ENCODE measurements around the gene IL17REL.

Gene IL17REL

GRCh38 chr22:50046019-50046415 is 33.5 kb upstream of the IL17REL start:
- DNase-seq (ENCODE audit: low spot score) = no peak

DNA sequence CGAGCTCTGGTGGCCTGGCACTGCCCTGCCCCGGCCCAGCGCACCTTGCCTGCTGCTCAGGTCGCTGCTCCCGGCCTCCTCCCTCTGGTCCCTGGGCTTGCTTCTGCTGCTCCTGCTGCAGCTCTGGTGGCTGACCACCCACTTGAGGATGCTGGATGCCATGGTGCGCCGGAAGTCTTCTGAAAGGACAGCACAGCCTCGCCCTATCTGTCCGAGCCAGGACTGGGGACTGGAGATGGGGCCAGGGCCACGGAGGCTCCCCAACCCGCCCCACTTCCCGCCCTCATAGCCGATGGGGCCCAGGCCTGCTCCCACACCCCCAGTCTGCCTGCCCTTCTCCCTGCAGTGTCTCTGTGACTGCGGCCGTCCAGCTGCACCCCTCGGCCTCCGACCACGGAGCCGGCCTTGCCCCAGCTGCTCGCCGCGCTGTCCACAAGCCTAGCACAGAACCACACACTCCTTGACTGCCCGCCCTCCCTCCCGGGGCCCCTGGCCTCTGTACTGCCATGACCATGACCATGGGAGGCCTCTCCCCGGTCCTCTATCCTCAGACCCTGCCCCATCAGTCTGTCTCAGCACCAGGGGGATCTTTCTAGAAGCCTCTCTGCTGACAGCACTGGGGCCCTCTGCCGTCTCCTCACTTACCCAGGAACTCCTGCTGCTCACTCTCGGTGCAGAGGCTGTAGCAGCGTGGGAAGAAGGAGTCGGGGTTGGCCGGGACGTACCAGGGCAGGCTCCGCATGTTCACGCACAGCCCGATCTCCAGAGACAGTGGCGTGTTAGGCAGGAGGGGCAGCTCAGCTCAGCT is 32.9 kb upstream of the IL17REL start:
- DNase-seq (ENCODE audit: low spot score) = no peak

DNA sequence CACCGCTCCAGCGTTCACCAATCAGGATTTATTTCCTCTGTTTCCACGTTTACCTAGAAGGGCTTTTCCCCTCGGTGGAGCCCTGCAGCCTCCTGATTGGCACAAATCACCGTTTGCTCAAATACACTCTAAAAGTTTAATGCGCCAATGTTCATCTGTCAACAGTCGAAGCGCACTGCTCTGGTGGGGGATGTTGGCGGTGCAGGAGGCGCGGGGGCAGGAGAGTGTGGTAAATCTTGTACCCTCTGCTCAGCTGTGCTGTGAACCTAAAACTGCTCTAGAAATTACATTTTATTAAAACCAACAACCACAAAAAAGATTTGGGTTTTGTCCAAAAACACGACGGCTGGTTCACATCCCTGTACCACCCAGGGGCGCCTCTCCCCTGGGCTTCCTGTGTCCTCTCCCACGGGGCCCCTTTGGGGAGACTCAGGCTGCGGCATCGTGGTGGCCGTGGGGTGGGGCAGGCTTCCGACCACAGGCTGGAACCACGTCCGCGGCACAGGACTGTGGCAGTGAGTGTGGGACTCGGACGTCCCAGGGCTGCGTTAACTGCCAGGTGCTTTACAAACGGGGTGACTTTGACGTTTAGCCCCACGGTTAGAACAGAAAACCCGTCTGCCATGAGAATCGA is 32.0 kb upstream of the IL17REL start:
- DNase-seq (ENCODE audit: low spot score) = no peak

DNA sequence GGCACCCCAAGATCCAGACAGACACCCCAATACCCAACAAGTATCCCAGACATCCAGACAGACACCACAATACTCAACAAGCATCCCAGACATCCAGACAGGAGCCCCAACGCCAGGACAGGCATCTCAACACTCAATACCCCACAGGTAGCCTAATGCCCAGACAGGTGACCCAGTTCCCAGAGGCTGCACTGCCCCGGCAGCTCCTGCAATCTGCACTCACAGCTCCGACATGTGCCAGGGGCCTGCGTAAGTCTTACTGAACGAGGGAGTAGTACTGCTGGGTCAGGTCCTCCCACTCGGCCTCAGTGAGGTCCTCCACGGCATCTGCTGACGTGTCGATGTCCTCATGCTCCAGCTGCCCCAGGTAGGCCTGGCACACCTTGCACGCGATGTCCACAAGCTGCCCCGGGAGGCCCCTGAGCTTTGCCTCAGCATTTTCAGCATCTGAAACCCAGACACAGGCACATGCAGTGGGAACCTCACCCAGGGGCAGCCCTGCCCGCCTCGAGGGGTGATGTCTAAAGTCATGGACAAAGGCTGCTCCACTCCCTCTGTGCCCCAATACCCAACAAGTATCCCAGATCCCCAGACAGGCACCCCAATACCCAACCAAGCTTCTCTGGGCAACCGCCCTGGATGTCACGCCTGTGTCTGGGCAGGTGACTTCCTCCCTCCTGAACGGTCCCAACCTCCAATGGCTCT is 28.9 kb upstream of the IL17REL start:
- no peak for DNase-seq (ENCODE audit: low spot score)

GRCh38 chr22:50040717-50041116 is 28.2 kb upstream of the IL17REL start:
- DNase-seq (ENCODE audit: low spot score) = no peak

DNA sequence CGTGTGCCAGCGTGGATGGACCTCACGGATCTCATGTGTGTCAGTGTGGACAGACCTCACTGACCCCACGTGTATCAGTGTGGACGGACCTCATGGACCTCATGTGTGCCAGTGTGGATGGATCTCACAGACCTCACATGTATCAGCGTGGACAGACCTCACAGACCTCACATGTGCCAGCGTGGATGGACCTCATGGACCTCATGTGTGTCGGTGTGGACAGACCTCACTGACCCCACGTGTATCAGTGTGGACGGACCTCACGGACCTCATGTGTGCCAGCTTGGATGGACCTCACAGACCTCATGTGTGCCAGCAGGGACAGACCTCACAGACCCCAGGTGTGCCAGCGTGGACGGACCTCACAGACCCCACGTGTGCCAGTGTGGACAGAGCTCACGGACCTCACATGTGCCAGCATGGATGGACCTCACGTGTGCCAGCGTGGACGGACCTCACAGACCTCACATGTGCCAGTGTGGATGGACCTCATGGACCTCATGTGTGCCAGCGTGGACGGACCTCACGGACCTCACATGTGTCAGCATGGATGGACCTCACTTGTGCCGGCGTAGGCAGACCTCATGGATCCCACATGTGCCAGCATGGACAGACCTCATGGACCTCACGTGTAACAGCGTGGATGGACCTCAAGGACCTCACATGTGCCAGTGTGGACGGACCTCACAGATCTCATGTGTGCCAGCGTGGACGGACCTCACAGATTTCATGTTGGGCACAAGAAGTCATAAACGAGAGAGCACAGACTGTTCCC is 27.3 kb upstream of the IL17REL start:
- DNase-seq (ENCODE audit: low spot score) = no peak

DNA sequence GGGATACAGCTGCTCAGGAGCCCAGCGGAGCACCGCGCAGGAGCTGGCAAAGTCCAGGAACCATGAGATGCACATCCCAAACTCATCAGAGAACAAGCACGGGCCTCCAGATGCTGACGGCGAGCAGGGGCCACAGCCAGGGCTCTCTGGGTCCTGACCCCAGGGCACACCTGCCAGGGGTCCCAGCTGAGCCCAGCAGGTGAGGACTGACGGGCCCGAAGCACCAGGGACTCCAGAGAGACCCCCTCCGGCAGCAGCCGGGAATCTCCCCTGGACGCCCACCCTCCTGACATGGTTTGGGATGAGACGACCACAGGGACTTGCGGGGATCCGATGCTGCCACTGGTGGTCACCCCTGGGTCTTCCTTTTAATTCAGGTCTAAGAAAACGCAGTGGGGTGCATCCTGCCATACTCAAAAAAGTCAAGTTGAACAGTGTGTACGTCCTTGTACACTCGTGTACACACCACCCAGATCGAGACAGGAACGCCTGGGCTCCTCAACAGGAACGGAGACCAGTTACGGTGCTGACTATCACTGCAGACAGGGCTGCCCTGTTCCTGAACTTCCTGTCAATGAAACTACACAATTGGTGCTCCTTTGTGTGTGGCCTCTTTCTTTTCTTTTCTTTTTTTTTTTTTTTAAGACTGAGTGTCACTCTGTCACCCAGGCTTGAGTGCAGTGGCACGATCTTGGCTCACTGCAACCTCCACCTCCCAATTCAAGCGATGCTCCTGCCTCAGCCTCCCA is 23.6 kb upstream of the IL17REL start:
- DNase-seq (ENCODE audit: low spot score) = no peak

DNA sequence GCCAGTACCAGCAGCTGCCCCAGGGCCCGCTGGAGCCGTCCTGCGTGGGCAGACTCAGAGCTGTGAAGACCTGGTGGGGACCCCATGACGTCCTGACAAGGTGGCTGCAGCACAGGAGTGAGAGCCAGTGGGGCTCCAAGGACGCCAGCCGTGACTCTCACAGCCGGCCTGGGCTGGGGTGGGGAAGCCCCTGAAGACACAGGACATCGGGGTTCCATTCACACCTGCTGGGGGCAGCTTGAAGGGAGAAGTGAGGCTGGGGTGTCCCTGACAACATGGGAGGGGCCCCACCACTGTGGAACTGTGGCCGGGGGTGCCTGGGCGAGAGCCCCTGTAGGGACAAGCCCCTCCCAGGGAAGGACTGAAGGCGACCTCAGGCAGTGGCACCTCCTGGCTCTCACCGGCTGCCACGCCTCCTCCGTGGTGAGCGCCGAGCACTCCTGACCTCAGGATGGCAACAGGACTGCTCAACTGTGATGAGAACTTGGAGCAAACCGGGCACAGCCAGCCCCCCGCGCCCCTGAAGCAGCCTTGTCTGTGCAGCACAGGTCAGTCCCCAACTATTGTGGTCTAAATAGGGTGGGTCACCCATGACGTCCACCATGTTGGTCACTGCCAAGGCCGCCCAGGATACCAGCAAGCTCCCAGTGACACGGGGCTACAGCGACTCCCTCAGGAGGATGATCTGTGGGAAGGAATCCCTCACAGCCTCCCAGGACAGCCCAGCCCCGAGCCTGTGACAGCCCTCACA is 22.7 kb upstream of the IL17REL start:
- DNase-seq (ENCODE audit: low spot score) = no peak

DNA sequence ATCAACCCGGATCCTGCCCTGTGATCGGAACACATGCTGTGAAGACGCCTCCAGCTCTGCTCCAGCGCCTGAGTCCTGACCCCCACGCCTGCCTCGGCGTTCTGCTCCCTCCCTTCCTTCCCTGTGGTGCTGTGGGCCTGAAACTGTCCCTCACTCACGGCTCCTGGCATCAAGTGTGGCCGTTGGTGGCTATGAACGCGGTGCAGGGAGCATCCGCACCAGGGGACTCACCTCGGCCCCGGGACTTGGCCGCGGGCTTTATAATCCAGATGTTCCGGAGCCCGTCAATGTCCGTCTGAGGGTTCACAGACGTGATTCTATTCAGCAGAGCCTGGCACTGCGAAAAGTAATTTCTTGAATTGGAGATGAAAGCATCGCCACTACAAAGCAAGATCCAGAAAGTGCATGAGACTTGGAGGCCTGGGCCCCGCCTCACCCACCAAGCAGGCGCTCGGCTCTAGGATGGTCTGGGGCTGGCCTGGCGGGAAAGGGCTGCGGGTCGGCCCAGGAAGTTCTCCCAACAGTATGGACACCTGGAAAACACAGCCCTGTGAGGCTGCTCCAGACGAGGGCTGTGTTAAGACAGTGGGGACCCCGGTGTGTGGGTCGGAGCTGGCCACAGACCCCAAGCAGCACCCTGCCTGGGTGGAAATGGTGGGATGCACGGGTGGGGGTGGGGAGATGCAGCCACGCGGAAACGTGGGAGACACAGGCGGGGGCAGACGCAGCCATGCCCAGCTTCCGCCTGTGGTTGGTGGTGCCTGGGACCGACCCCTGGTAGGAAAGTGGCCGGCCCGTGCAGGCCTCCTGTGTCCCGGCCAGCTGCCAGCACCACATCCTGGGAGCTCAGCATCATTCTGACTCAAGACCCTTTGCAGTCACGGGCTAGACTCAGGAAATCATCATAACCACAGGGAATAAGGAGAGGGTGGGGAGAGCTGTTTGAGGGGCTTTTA is 21.8 kb upstream of the IL17REL start:
- no peak for DNase-seq (ENCODE audit: low spot score)

DNA sequence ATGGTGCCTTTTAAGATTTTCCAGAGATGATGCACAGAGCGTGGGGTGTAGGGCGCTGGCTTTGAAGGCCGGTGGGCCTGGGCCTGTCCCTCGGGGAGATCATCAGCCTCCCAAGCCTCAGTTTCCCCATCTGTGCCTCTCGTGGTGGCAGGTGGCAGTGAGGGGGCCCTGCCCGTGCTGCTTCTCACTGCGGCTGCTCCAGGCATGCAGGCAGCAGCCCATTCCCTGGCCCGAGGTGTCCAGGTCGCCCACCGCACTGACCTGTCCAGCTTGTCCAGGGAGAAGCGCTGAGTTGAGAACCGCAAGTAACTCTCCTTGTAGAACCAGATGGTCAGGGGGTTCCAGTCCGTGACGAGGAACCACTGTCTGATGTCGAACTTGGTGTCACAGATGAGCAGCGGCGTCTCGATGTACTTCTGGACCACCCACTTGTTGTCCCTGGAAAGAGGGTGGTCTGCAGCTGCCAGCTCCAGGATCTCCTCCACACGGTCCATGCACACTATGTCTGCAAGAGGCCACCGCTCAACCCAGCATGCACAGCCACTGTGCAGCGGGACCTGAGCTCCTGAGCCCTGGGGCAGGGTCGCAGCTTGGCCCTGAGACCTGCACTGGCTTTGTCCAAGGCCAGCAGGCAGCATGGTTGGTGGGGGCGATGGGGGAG is 20.5 kb upstream of the IL17REL start:
- DNase-seq (ENCODE audit: low spot score) = no peak

GRCh38 chr22:50032109-50032871 is 19.7 kb upstream of the IL17REL start:
- no peak for DNase-seq (ENCODE audit: low spot score)

GRCh38 chr22:50031189-50032091 is 18.9 kb upstream of the IL17REL start:
- no peak for DNase-seq (ENCODE audit: low spot score)

DNA sequence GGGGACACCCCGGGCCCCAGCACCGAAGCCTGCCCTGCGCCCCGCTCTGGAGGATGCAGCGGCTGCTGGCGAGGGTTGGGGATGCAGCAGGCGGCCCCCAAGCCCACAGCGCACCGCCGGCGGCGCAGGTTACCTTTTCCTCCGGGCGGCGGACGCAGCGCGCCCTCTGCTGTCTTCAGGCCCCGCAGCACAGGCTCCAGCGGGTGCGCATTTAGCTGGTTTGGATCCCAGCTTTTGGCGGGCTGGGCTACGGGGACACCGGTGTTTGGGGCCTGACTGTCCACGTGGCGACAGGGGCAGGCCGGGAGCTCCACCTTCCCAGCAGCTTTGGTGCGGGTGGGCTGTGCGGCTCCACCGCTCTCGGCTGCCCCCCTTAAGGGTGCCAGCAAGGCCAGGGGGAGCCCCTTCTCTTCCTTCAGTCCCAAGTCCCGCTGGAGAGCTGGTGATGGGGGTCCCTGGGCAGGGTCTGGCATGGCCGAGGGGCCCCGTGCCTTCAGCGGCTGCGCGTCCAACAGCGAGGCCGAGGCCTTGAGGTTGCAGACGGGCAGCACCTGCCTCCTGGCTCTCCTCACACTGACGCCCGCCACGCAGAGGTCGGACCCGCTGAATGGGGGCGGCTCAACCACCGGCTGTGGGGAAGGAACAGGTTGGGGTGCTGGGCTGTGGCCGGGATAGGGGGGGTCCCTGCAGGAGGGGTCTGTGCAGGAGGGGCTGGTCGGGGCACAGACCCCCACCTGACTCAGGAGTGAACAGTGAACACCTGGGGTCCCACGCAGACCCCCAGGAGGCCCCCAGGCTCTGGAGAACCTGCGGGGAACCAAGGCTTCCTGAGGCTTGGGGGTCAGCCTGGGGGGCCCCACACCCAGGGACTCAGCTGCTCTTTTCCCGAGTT is 18.0 kb upstream of the IL17REL start:
- peak; percentile 92 for DNase-seq (ENCODE audit: low spot score)

DNA sequence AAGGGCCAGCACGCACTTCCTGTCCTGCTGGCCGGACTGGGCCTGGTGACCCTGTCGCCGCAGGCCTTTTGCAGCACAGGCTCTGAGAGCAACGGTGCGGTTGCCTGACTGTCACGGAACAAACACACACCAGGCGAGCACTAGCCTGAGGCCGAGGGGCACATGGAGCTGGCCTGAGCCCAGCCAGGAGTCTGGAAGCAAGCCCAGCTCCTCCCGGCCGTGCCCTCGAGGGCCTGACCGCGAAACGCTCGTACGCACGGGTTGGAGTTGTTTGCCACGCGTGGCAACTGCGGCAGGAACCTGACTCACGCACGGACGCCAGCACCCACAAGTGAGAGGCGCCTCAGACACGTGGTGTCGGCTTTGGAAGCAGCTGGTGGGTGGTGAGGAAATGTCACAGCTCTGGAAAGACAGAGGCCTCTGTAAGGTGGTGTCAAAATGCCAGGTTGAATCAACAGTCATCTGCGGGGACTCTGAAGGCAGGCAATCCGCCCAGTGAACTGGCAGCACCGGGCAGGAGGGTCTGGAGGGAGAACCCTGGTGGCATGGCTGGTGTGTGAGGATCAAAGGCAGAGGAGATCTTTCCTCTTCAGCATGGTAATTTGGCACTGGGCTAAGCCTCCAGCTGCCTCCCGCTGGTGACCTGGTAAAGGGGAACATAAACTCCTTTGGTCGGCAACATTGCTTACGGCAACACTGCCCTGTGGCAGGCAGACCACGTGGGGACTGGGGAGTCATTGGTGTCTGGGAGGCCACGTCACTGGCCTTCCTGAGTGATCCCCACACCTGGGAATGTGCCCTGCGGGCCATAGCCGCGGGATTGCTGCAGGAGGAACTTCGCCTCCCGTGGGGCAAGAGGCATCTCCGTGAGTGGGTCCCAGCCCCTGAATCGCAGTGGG is 15.3 kb upstream of the IL17REL start:
- DNase-seq (ENCODE audit: low spot score) = no peak

- no peak for DNase-seq (ENCODE audit: low spot score)
These were observed 13.4 kb upstream of the IL17REL start for GRCh38 chr22:50025993-50026392.
